OCI-LY3 (cell line): ENCODE data around the gene CDT1.
"Not testable (repeated sequence)": the region's sequence is repeated elsewhere in the genome, so short reads cannot be mapped to it uniquely, and the experiment has no call there.

ENCODE experiments used
- H2AFZ ChIP-seq: fragments of 200-600, 300-600 bp; shearing (Covaris generic); 2 replicates; pipeline ENCODE4 v1.6.0; 2014; ENCODE audit warnings: antibody characterized with exemption, low read depth, low read length
- H3K27ac ChIP-seq: fragments of 200-600, 300-600 bp; sonication (generic); 2 replicates; pipeline ENCODE4 v1.5.1; 2014; ENCODE audit warnings: mild to moderate bottlenecking, low read length, moderate library complexity, mixed read lengths
- H3K27me3 ChIP-seq: fragments of 200-600, 300-600 bp; sonication (generic); 2 replicates; pipeline ENCODE4 v1.6.1; 2014; ENCODE audit warnings: low read depth, low read length, mixed read lengths
- H3K36me3 ChIP-seq: fragments of 200-600, 300-600 bp; sonication (generic); replicated peaks from 2 replicates; pipeline ENCODE3; 2014; ENCODE audit warnings: low read depth, low read length, mixed read lengths
- H3K4me1 ChIP-seq: fragments of 300-600, 200-600 bp; sonication (generic); 2 replicates; pipeline ENCODE4 v1.6.1; 2014; ENCODE audit warnings: low read length, mixed read lengths
- H3K4me2 ChIP-seq: fragments of 200-600, 300-600 bp; sonication (generic); 2 replicates; pipeline ENCODE4 v1.6.1; 2014; ENCODE audit warnings: low read length, mixed read lengths
- H3K4me3 ChIP-seq: fragments of 300-600, 200-600 bp; sonication (generic); 2 replicates; pipeline ENCODE4 v1.5.1; 2014; ENCODE audit warnings: antibody characterized with exemption, mild to moderate bottlenecking, low read length, moderate library complexity
- H3K79me2 ChIP-seq: fragments of 300-600, 200-600 bp; shearing (Covaris generic); 2 replicates; pipeline ENCODE4 v1.6.1; 2014; ENCODE audit warnings: mild to moderate bottlenecking, low read length, mixed read lengths
- H3K9ac ChIP-seq: fragments of 300-600, 200-600 bp; shearing (Covaris generic); 2 replicates; pipeline ENCODE4 v1.6.0; 2014; ENCODE audit warnings: mild to moderate bottlenecking, low read length, moderate library complexity
- H3K9me3 ChIP-seq: fragments of 200-600, 300-600 bp; shearing (Covaris generic); 2 replicates; pipeline ENCODE4 v1.6.1; 2014; ENCODE audit warnings: low read length, mixed read lengths; ENCODE audit not compliant: insufficient read depth
- H4K20me1 ChIP-seq: fragments of 200-600, 300-600 bp; sonication (generic); 2 replicates; pipeline ENCODE4 v1.6.1; 2016; ENCODE audit warnings: low read length, mixed read lengths; ENCODE audit not compliant: insufficient read depth
- CTCF ChIP-seq: fragments of 200-600, 300-600 bp; sonication (generic); IDR thresholded peaks from 2 replicates; pipeline ENCODE4 v1.5.1; 2014; ENCODE audit warnings: antibody characterized with exemption, low read length, low read depth
- EZH2phosphoT487 ChIP-seq: fragments of 200-600 bp; shearing (Covaris generic); IDR thresholded peaks from 2 replicates; pipeline ENCODE4 v1.6.1; 2018; ENCODE audit warnings: antibody characterized with exemption, mixed run types, low read depth

CDT1 gene

GRCh38 chr16:88769617-88770460 is 33.8 kb upstream of the CDT1 start:
- H3K27me3 ChIP-seq, result no peaks in the 10 kb centered on the region
- H2AFZ ChIP-seq, result no peak overlapping the region
- H3K36me3 ChIP-seq, result no peaks in the 10 kb centered on the region
- H3K79me2 ChIP-seq, result peaks cover 7% of the 10 kb centered on the region; the same call in 1 of the 2 replicates
- peaks cover 9% of the 10 kb centered on the region for H3K4me1 ChIP-seq
- TF ChIP-seq EZH2phosphoT487, result no peak
- TF ChIP-seq CTCF, result no peak
- H3K4me2 ChIP-seq, result peak overlapping the region; percentile 32; the same call in 1 of the 2 replicates
- no peak overlapping the region for H3K27ac ChIP-seq
- no peaks in the 10 kb centered on the region for H3K9me3 ChIP-seq
- H4K20me1 ChIP-seq, result 0 out of 2 replicates have a peak, but pooled peaks cover 7% of the 10 kb centered on the region
- no peak overlapping the region for H3K9ac ChIP-seq
- H3K4me3 ChIP-seq, result no peak overlapping the region

GRCh38 chr16:88770461-88771293 is 32.9 kb upstream of the CDT1 start:
- TF ChIP-seq CTCF, result no peak
- Histone ChIP-seq H3K4me1 (peaks cover 9% of the 10 kb centered on the region), H2AFZ (no peak overlapping the region), H4K20me1 (0 out of 2 replicates have a peak, but pooled peaks cover 7% of the 10 kb centered on the region), H3K4me3 (no peak overlapping the region), H3K9ac (no peak overlapping the region), H3K27ac (no peak overlapping the region), H3K9me3 (no peaks in the 10 kb centered on the region), H3K79me2 (peaks cover 7% of the 10 kb centered on the region; the same call in 1 of the 2 replicates), H3K27me3 (no peaks in the 10 kb centered on the region), H3K4me2 (no peak overlapping the region), H3K36me3 (no peaks in the 10 kb centered on the region)

- H3K4me3 ChIP-seq, result no peak overlapping the region
- H3K27me3 ChIP-seq, result no peaks in the 10 kb centered on the region
- 0 out of 2 replicates have a peak, but pooled peaks cover 6% of the 10 kb centered on the region for H4K20me1 ChIP-seq
- peaks cover 9% of the 10 kb centered on the region for H3K4me1 ChIP-seq
- no peaks in the 10 kb centered on the region for H3K36me3 ChIP-seq
- peaks cover 7% of the 10 kb centered on the region; the same call in 1 of the 2 replicates for H3K79me2 ChIP-seq
- no peak overlapping the region for H3K27ac ChIP-seq
- no peak overlapping the region for H3K9ac ChIP-seq
- no peaks in the 10 kb centered on the region for H3K9me3 ChIP-seq
- TF ChIP-seq CTCF (no peak), EZH2phosphoT487 (no peak)
- no peak overlapping the region for H3K4me2 ChIP-seq
- no peak overlapping the region for H2AFZ ChIP-seq
Measured at GRCh38 chr16:88771294-88771772, 32.3 kb upstream of the CDT1 start.

GRCh38 chr16:88771781-88772180 is 31.8 kb upstream of the CDT1 start:
- H2AFZ ChIP-seq, H3K79me2 ChIP-seq, H3K9ac ChIP-seq, H3K4me2 ChIP-seq, H3K27ac ChIP-seq, H4K20me1 ChIP-seq, H3K27me3 ChIP-seq, H3K4me3 ChIP-seq, H3K4me1 ChIP-seq, H3K9me3 ChIP-seq, H3K36me3 ChIP-seq: not testable (repeated sequence)
